ENCODE results near the gene SPTBN4. TPM values are rescaled to one million over a fixed set of nuclear protein-coding genes. Genes with fewer than 3 reads are reported as not detected.
"Not testable (repeated sequence)": the region's sequence is repeated elsewhere in the genome, so short reads cannot be mapped to it uniquely, and the experiment has no call there.

Gene SPTBN4
- total RNA-seq, 2 experiments from 2014 or later, result 1.3 to 2.3 TPM

DNA sequence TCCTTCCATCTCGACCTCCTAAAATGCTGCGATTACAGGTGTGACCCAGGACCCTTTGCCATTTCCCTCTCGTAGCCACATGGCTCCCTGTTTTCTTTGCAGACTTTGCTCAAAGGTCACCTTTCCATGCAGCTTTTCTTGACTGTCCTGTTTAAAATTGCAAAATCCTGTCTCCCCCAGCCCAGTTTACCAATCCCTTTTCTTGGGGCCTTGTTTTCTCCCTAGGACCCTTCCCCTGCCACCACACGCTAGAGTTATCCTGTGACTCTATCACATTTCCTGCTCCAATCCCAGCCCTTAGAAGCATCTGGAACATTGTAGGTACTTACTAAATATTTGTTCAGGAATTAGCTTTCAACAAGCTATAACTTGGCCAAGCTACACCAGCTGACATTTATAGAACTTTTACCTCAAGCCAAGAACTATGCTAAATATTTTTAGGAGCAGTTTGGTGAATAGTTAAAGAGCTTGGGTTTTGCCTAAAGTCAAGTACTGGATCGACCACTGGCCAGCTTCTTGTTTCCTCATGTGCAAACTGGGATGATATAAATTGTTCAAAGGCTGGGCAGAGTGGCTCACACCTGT, 13.6 kb upstream of the SPTBN4 start:
- no peak for ATAC-seq
- H3K27me3 Mint-ChIP-seq, result no peaks in the 10 kb centered on the region
- CTCF ChIA-PET, result interaction anchor here (1.0 to 1.9 kb wide), 6 partner anchors 11 to 182 kb away, joined by 3 to 10 read pairs (median 3); partner anchors contain the start of gene SERTAD1
- no peaks in the 10 kb centered on the region for H3K36me3 Mint-ChIP-seq (ENCODE audit: low read depth)
- no peaks in the 10 kb centered on the region for H3K9me3 Mint-ChIP-seq
- no peaks in the 10 kb centered on the region for H3K4me1 Mint-ChIP-seq (ENCODE audit: low read depth)
- intact Hi-C loops (cut with micrococcal nuclease), result no loop called here
- POLR2A ChIA-PET, result interaction anchor here (0.6 kb wide), 1 partner anchor 87 kb away, joined by 3 read pairs; no protein-coding TSS in a partner anchor
- no peak for DNase-seq
- TF ChIP-seq, protein P1, sequence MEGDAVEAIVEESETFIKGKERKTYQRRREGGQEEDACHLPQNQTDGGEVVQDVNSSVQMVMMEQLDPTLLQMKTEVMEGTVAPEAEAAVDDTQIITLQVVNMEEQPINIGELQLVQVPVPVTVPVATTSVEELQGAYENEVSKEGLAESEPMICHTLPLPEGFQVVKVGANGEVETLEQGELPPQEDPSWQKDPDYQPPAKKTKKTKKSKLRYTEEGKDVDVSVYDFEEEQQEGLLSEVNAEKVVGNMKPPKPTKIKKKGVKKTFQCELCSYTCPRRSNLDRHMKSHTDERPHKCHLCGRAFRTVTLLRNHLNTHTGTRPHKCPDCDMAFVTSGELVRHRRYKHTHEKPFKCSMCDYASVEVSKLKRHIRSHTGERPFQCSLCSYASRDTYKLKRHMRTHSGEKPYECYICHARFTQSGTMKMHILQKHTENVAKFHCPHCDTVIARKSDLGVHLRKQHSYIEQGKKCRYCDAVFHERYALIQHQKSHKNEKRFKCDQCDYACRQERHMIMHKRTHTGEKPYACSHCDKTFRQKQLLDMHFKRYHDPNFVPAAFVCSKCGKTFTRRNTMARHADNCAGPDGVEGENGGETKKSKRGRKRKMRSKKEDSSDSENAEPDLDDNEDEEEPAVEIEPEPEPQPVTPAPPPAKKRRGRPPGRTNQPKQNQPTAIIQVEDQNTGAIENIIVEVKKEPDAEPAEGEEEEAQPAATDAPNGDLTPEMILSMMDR (IDR thresholded peaks at IDR 0.05), result no peak
- H3K27ac Mint-ChIP-seq, result no peak overlapping the region
- no peak overlapping the region for H3K4me3 Mint-ChIP-seq

DNA sequence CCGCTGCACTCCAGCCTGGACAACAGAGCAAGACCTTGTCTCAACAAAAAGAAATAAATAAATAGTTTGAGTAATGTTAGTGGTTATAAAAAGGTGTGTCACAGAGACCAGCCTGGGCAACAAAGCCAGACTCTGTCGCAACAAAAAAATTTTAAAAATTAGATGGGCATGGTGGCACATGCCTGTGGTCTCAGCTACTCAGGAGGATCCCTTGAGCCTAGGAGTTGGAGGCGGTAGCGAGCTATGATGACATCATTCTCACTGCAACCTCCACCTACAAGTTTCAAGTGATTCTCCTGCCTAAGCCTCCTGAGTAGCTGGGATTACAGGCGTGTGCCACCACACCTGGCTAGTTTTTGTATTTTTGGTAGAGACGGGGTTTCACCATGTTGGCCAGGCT, 12.9 kb upstream of the SPTBN4 start:
- H3K27me3 Mint-ChIP-seq; POLR2A ChIA-PET; H3K9me3 Mint-ChIP-seq; H3K4me1 Mint-ChIP-seq (ENCODE audit: low read depth); H3K36me3 Mint-ChIP-seq (ENCODE audit: low read depth); intact Hi-C loops (cut with micrococcal nuclease); H3K27ac Mint-ChIP-seq; ATAC-seq; DNase-seq; H3K4me3 Mint-ChIP-seq: not testable (repeated sequence)
- CTCF ChIA-PET, result interaction anchor here (1.0 to 1.9 kb wide), 6 partner anchors 10 to 181 kb away, joined by 3 to 10 read pairs (median 3); partner anchors contain the start of gene SERTAD1

- ATAC-seq (no peak), DNase-seq (no peak)
- TF ChIP-seq, protein P1 (IDR thresholded peaks at IDR 0.05), result no peak
- no peaks in the 10 kb centered on the region for H3K4me1 Mint-ChIP-seq (ENCODE audit: low read depth)
- H3K36me3 Mint-ChIP-seq (ENCODE audit: low read depth), result no peaks in the 10 kb centered on the region
- CTCF ChIA-PET, result interaction anchor here (1.0 to 1.6 kb wide), 2 partner anchors 9 to 152 kb away, joined by 3 to 4 read pairs; partner anchors contain the start of gene BLVRB
- POLR2A ChIA-PET, result no interaction called here
- no peaks in the 10 kb centered on the region for H3K9me3 Mint-ChIP-seq
- H3K4me3 Mint-ChIP-seq, result no peak overlapping the region
- intact Hi-C loops (cut with micrococcal nuclease), result no loop called here
- H3K27me3 Mint-ChIP-seq, result no peaks in the 10 kb centered on the region
- no peak overlapping the region for H3K27ac Mint-ChIP-seq
These were observed 9.8 kb upstream of the SPTBN4 start for GRCh38 chr19:40457048-40457447.

GRCh38 chr19:40457953-40458596, 8.7 kb upstream of the SPTBN4 start:
- H3K4me1 Mint-ChIP-seq (ENCODE audit: low read depth), result peaks cover 2% of the 10 kb centered on the region
- H3K4me3 Mint-ChIP-seq, result no peak overlapping the region
- H3K27me3 Mint-ChIP-seq, result no peaks in the 10 kb centered on the region
- no peak overlapping the region for H3K27ac Mint-ChIP-seq
- TF ChIP-seq, protein P1 (IDR thresholded peaks at IDR 0.05), result no peak
- CTCF ChIA-PET, result interaction anchor here (1.6 kb wide), 1 partner anchor 153 kb away, joined by 4 read pairs; no protein-coding TSS in a partner anchor
- no peaks in the 10 kb centered on the region for H3K9me3 Mint-ChIP-seq
- DNase-seq, result no peak
- POLR2A ChIA-PET, result no interaction called here
- no peaks in the 10 kb centered on the region for H3K36me3 Mint-ChIP-seq (ENCODE audit: low read depth)
- ATAC-seq, result no peak
- intact Hi-C loops (cut with micrococcal nuclease), result no loop called here

GRCh38 chr19:40458597-40458974, 8.2 kb upstream of the SPTBN4 start:
- H3K27ac Mint-ChIP-seq, result no peak overlapping the region
- H3K4me1 Mint-ChIP-seq (ENCODE audit: low read depth), result peaks cover 2% of the 10 kb centered on the region
- ChIA-PET CTCF (interaction anchor here (1.6 kb wide), 1 partner anchor 154 kb away, joined by 4 read pairs; no protein-coding TSS in a partner anchor), POLR2A (no interaction called here)
- TF ChIP-seq, protein P1 (IDR thresholded peaks at IDR 0.05), result no peak
- no peaks in the 10 kb centered on the region for H3K36me3 Mint-ChIP-seq (ENCODE audit: low read depth)
- H3K4me3 Mint-ChIP-seq, result no peak overlapping the region
- no peaks in the 10 kb centered on the region for H3K9me3 Mint-ChIP-seq
- ATAC-seq, result no peak
- intact Hi-C loops (cut with micrococcal nuclease), result no loop called here
- no peak for DNase-seq
- no peaks in the 10 kb centered on the region for H3K27me3 Mint-ChIP-seq

Data from activated CD8-positive, alpha-beta T cell treated with anti-CD3 and anti-CD28 coated beads for 36 hours (primary cell).